Measurements from ENCODE around the gene EXOC7. TPM values are rescaled to one million over a fixed set of nuclear protein-coding genes. Genes with fewer than 3 reads are reported as not detected.

The EXOC7 gene
- total RNA-seq, 1 experiment from 2014 or later = 114 TPM

- POLR2A ChIA-PET = no interaction called here
- RAD21 ChIA-PET (ENCODE audit: low non-redundant PET in 1 of 2, low total read pairs in 2 of 2, uncharacterized antibody in 2 of 2, unreplicated experiment in 2 of 2) = no interaction called here
- H3K4me3 ChIP-seq (replicated peaks in 1 of 2; ENCODE audit: low read depth in 1 of 2, low read length in 2 of 2) = no peak overlapping the region
- no peak overlapping the region for H3K4me2 ChIP-seq (ENCODE audit: low read length)
- no peak overlapping the region for H3K27ac ChIP-seq (ENCODE audit: low read depth, low read length)
- H4K20me1 ChIP-seq (ENCODE audit: insufficient read depth) = no peaks in the 10 kb centered on the region
- no peak overlapping the region for H2AFZ ChIP-seq (ENCODE audit: low read depth, low read length, poor library complexity, severe bottlenecking)
- intact Hi-C loops (cut with micrococcal nuclease) = no loop called here
- no TSS peak for BruUV-seq (replicated peaks)
- no peaks in the 10 kb centered on the region for H3K27me3 ChIP-seq (ENCODE audit: insufficient read depth, low read length)
- no peaks in the 10 kb centered on the region for H3K36me3 ChIP-seq (ENCODE audit: control insufficient read depth in 1 of 2, insufficient read depth in 2 of 2, low read length in 2 of 2)
- no peak for DNase-seq (ENCODE audit: low read depth, low spot score)
- ATAC-seq = peak; percentile 39; the same call in 1 of the 2 replicates
- H3K79me2 ChIP-seq (ENCODE audit: insufficient read depth, low read length) = no peaks in the 10 kb centered on the region
- H3K9me3 ChIP-seq (ENCODE audit: control insufficient read depth in 1 of 2, insufficient read depth in 1 of 2, low read depth in 1 of 2, low read length in 2 of 2) = no peaks in the 10 kb centered on the region
- H3K4me1 ChIP-seq (ENCODE audit: control insufficient read depth in 1 of 2, insufficient read depth in 2 of 2, low read length in 2 of 2) = no peaks in the 10 kb centered on the region
- H3K9me2 ChIP-seq (ENCODE audit: insufficient read depth) = no peaks in the 10 kb centered on the region
- TF ChIP-seq SIN3A (IDR thresholded peaks at IDR 0.05; ENCODE audit: low read depth) (no peak), REST (IDR thresholded peaks at IDR 0.05; ENCODE audit: low read depth) (no peak), CTCF (IDR thresholded peaks at IDR 0.05 in 2 of 3, conservative IDR thresholded peaks at IDR 0.05 in 1 of 3; ENCODE audit: borderline replicate concordance in 1 of 3, insufficient read depth in 1 of 3, low read depth in 2 of 3, low read length in 2 of 3) (no peak), EZH2phosphoT487 (IDR thresholded peaks at IDR 0.05; ENCODE audit: borderline replicate concordance) (no peak), ZFX (IDR thresholded peaks at IDR 0.05) (no peak), POLR2AphosphoS5 (IDR thresholded peaks at IDR 0.05; ENCODE audit: low read depth, low read length) (no peak), ATF3 (IDR thresholded peaks at IDR 0.05) (no peak), JUND (IDR thresholded peaks at IDR 0.05) (no peak), CBX3 (IDR thresholded peaks at IDR 0.05; ENCODE audit: low read depth) (no peak), YY1 (IDR thresholded peaks at IDR 0.05; ENCODE audit: extremely low read depth, insufficient replicate concordance, low read depth, low read length) (no peak), ELF1 (IDR thresholded peaks at IDR 0.05; ENCODE audit: borderline replicate concordance, low read depth) (no peak), SP1 (IDR thresholded peaks at IDR 0.05; ENCODE audit: low read depth) (no peak), EZH2 (IDR thresholded peaks at IDR 0.05) (no peak), ZBTB33 (IDR thresholded peaks at IDR 0.05; ENCODE audit: extremely low read depth, insufficient replicate concordance, low read length) (no peak), ZNF274 (IDR thresholded peaks at IDR 0.05; ENCODE audit: low read depth, low read length) (no peak), RAD21 (IDR thresholded peaks at IDR 0.05; ENCODE audit: low read depth) (no peak), SRF (IDR thresholded peaks at IDR 0.05; ENCODE audit: low read depth) (no peak), POLR2A (IDR thresholded peaks at IDR 0.05; ENCODE audit: borderline replicate concordance, extremely low read depth, insufficient read depth, insufficient read length) (no peak), TCF7L2 (IDR thresholded peaks at IDR 0.05; ENCODE audit: borderline replicate concordance, extremely low read depth, insufficient read depth, insufficient read length) (no peak), CEBPB (IDR thresholded peaks at IDR 0.05; ENCODE audit: low read depth) (no peak)
- CTCF ChIA-PET = interaction anchor here (1.0 to 2.2 kb wide), 3 partner anchors 20 to 29 kb away, joined by 3 to 8 read pairs (median 4); no protein-coding TSS in a partner anchor
- no peak overlapping the region for H3K9ac ChIP-seq (ENCODE audit: low read length)
These were observed 49.6 kb upstream of the EXOC7 start for GRCh38 chr17:76153202-76153601.
